ENCODE measurements around the gene DCBLD2. TPM values are rescaled to one million over a fixed set of nuclear protein-coding genes. Genes with fewer than 3 reads are reported as not detected.

DCBLD2 gene
- total RNA-seq, 2 donors from 2014 or later, result 26.4 to 151 TPM

GRCh38 chr3:98894791-98895576 is 6.5 kb downstream of the DCBLD2 start:
- Histone ChIP-seq H3K4me3 (no peak overlapping the region), H3K9me3 (no peaks in the 10 kb centered on the region), H3K4me1 (replicated peaks) (no peaks in the 10 kb centered on the region), H3K27ac (no peak overlapping the region), H3K27me3 (replicated peaks; ENCODE audit: insufficient read depth) (no peaks in the 10 kb centered on the region), H3K36me3 (no peaks in the 10 kb centered on the region)
- WGBS, result 94% methylated on average over 8 of the region's 8 CpGs
- intact Hi-C loops (cut with DNase I), result no loop called here
- TF ChIP-seq POLR2A (IDR thresholded peaks at IDR 0.05), result no peak
- TF ChIP-seq POLR2AphosphoS5 (IDR thresholded peaks at IDR 0.05), result no peak
- TF ChIP-seq CTCF (IDR thresholded peaks at IDR 0.05), result no peak
- DNase-seq (ENCODE audit: low spot score), result no peak

GRCh38 chr3:98893740-98894139 is 7.8 kb downstream of the DCBLD2 start:
- WGBS, result 53% methylated on average over 3 of the region's 3 CpGs
- Histone ChIP-seq H3K4me3 (no peak overlapping the region), H3K4me1 (replicated peaks) (no peaks in the 10 kb centered on the region), H3K27me3 (replicated peaks; ENCODE audit: insufficient read depth) (no peaks in the 10 kb centered on the region), H3K9me3 (no peaks in the 10 kb centered on the region), H3K27ac (no peak overlapping the region), H3K36me3 (no peaks in the 10 kb centered on the region)
- no peak for TF ChIP-seq POLR2AphosphoS5 (IDR thresholded peaks at IDR 0.05)
- no peak for TF ChIP-seq POLR2A (IDR thresholded peaks at IDR 0.05)
- TF ChIP-seq CTCF (IDR thresholded peaks at IDR 0.05), result no peak
- intact Hi-C loops (cut with DNase I), result no loop called here
- DNase-seq (ENCODE audit: low spot score), result no peak

- intact Hi-C loops (cut with DNase I), result no loop called here
Observed at GRCh38 chr3:98892263-98892662, 9.2 kb downstream of the DCBLD2 start.

GRCh38 chr3:98890965-98891910 is 10.3 kb downstream of the DCBLD2 start:
- Histone ChIP-seq H3K36me3 (no peaks in the 10 kb centered on the region), H3K4me1 (replicated peaks) (no peaks in the 10 kb centered on the region), H3K27me3 (replicated peaks; ENCODE audit: insufficient read depth) (no peaks in the 10 kb centered on the region), H3K4me3 (no peak overlapping the region), H3K27ac (no peak overlapping the region), H3K9me3 (no peaks in the 10 kb centered on the region)
- WGBS, result 57% methylated on average over 3 of the region's 3 CpGs
- DNase-seq (ENCODE audit: low spot score), result no peak
- no peak for TF ChIP-seq POLR2A (IDR thresholded peaks at IDR 0.05)
- intact Hi-C loops (cut with DNase I), result no loop called here

More at GRCh38 chr3:98892263-98892662, 9.2 kb downstream of the DCBLD2 start:
- DNase-seq (ENCODE audit: low spot score), result no peak
- Histone ChIP-seq H3K27me3 (replicated peaks; ENCODE audit: insufficient read depth) (no peaks in the 10 kb centered on the region), H3K4me3 (no peak overlapping the region), H3K27ac (no peak overlapping the region), H3K4me1 (replicated peaks) (no peaks in the 10 kb centered on the region), H3K9me3 (no peaks in the 10 kb centered on the region), H3K36me3 (no peaks in the 10 kb centered on the region)
- 95% methylated on average over 3 of the region's 3 CpGs for WGBS
- TF ChIP-seq CTCF (IDR thresholded peaks at IDR 0.05), result no peak
- TF ChIP-seq POLR2AphosphoS5 (IDR thresholded peaks at IDR 0.05), result no peak
- no peak for TF ChIP-seq POLR2A (IDR thresholded peaks at IDR 0.05)

- H3K27me3 ChIP-seq (replicated peaks; ENCODE audit: insufficient read depth), result no peaks in the 10 kb centered on the region
- no peaks in the 10 kb centered on the region for H3K9me3 ChIP-seq
- TF ChIP-seq POLR2A (IDR thresholded peaks at IDR 0.05), result no peak
- TF ChIP-seq POLR2AphosphoS5 (IDR thresholded peaks at IDR 0.05), result no peak
- no peaks in the 10 kb centered on the region for H3K36me3 ChIP-seq
- no peaks in the 10 kb centered on the region for H3K4me1 ChIP-seq (replicated peaks)
- intact Hi-C loops (cut with DNase I), result no loop called here
- H3K27ac ChIP-seq, result no peak overlapping the region
- DNase-seq (ENCODE audit: low spot score), result no peak
- 93% methylated on average over 1 of the region's 1 CpG for WGBS
- no peak overlapping the region for H3K4me3 ChIP-seq
Observed at GRCh38 chr3:98890181-98890835, 11.2 kb downstream of the DCBLD2 start.

Measured in prostate gland (tissue), 2 donors.